ENCODE measurements around the gene MLEC. TPM values are rescaled to one million over a fixed set of nuclear protein-coding genes. Genes with fewer than 3 reads are reported as not detected.

Gene MLEC
- total RNA-seq (100 to 1,000 TPM in 1 of 7 donors, 10 to 100 TPM in 6; 60.1 to 117 (median 78.5) TPM), polyA plus RNA-seq (10 to 100 TPM in 2 of 3 donors, 1 to 10 TPM in 1; 7.7 to 22.6 (median 10.9) TPM)
- long read RNA-seq, donor 1, full-length matches to known transcripts = 38 of 65 reads
- long read RNA-seq, donor 1, partial matches to known transcripts = 27 of 65 reads
- long read RNA-seq, donor 1, other reads (novel, unspliced or antisense) = 0 of 65 reads
- long read RNA-seq, donor 2, full-length matches to known transcripts = 13 of 32 reads
- long read RNA-seq, donor 2, partial matches to known transcripts = 19 of 32 reads
- long read RNA-seq, donor 2, other reads (novel, unspliced or antisense) = 0 of 32 reads

GRCh38 chr12:120686690-120687577 is at the start of gene MLEC:
Gene MLEC (plus strand): TSS chr12:120687149. CDS start chr12:120687297, 148 bp downstream.
- H3K36me3 ChIP-seq = no peaks in the 10 kb centered on the region
- 0 to 1% (median 1%) methylated on average over 46 to 84 of the region's 84 CpGs for WGBS, 5 donors
- peak; percentile 99 for DNase-seq
- peaks cover 37 to 71% (median 64%) of the 10 kb centered on the region in 6 donors for H3K4me1 ChIP-seq
- no peaks in the 10 kb centered on the region for H3K9me3 ChIP-seq
- peak within 1 kb of the TSS; percentile 81 to 98 (median 95) for H3K4me3 ChIP-seq
- peak within 1 kb of the TSS; percentile 86 to 96 (median 93) for H3K27ac ChIP-seq
- H3K27me3 ChIP-seq (replicated peaks in 1 of 7) = no peaks in the 10 kb centered on the region
- TF ChIP-seq CTCF (IDR thresholded peaks at IDR 0.05 in 8 of 11, conservative IDR thresholded peaks at IDR 0.05 in 3 of 11) (peak in 7 of 11 experiments; percentile 27 to 62 (median 44)), POLR2A (IDR thresholded peaks at IDR 0.05) (peak in 1 of 3 donors; percentile 41), POLR2AphosphoS5 (IDR thresholded peaks at IDR 0.05) (peak; percentile 87 to 93 (median 91))
- intact Hi-C loops (cut with DNase I; ENCODE audit: low total_unique reads) = no loop called here

- TF ChIP-seq CTCF (IDR thresholded peaks at IDR 0.05 in 8 of 11, conservative IDR thresholded peaks at IDR 0.05 in 3 of 11) (peak in 6 of 11 experiments; percentile 17 to 61 (median 58)), POLR2AphosphoS5 (IDR thresholded peaks at IDR 0.05) (no peak)
- Histone ChIP-seq H3K27ac (no peak within 1 kb of the TSS), H3K9me3 (no peaks in the 10 kb centered on the region), H3K36me3 (no peaks in the 10 kb centered on the region), H3K4me1 (peaks cover 5 to 20% (median 15%) of the 10 kb centered on the region in 6 donors), H3K4me3 (peak within 1 kb of the TSS; percentile 6 to 73 (median 52)), H3K27me3 (replicated peaks in 1 of 7) (peaks cover 5 to 66% (median 46%) of the 10 kb centered on the region in 7 donors)
- 8 to 19% (median 11%) methylated on average over 21 to 56 of the region's 56 CpGs for WGBS, 5 donors
- intact Hi-C loops (cut with DNase I; ENCODE audit: low total_unique reads) = no loop called here
- peak; percentile 86 for DNase-seq
Observed at GRCh38 chr12:120639771-120640721, 46.9 kb upstream of the MLEC start, which contains the start of gene CABP1. Gene CABP1 (plus strand): TSS chr12:120640626. CDS start chr12:120640686, 60 bp downstream.

DNA sequence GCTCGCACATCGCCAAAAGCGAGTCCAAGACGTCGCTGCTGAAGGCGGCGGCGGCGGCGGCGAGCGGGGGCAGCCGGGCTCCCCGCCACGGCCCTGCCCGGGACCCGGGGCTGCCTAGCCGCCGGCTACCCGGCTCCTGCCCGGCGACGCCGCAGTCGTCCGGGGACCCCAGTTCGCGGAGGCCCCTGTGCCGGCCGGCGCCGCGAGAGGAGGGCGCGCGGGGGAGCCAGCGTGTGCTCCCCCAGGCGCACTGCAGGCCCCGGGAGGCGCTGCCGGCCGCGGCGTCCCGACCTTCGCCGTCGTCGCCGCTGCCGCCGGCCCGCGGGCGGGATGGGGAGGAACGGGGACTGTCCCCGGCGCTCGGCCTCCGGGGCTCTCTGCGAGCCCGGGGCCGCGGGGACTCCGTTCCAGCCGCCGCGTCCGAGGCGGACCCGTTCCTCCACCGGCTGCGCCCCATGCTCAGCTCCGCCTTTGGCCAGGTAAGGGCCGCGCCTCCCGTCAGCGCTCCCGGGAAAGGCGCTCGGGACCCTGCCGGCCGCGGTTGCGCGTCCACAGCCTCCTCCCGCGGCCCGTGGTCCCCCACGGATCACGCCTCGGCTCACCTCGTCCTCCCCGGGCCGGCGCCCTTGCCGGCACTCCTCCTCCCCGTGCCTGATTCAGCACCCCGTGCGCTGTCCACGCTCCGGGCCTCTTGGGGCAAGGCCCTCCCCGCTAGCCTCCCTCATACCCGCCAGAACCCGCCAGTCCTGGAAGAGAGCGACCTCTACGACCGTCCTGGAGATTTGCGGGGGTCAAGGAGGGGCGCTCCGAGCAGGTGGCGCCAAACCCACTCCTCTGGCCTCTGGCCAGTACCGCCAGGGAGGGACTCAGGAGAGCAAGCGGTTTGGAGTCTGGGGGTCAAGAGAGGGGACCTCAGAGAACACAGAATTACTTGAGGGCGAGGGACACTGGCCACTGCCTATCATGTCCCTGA is 45.8 kb upstream of the MLEC start:
- Histone ChIP-seq H3K9me3 (no peaks in the 10 kb centered on the region), H3K4me3 (peak overlapping the region in 7 of 8 donors; percentile 41 to 73 (median 52)), H3K27ac (no peak overlapping the region), H3K27me3 (replicated peaks in 1 of 7) (peaks cover 5 to 77% (median 53%) of the 10 kb centered on the region in 7 donors), H3K36me3 (no peaks in the 10 kb centered on the region), H3K4me1 (peaks cover 5 to 20% (median 15%) of the 10 kb centered on the region in 6 donors)
- intact Hi-C loops (cut with DNase I; ENCODE audit: low total_unique reads) = no loop called here
- 1 to 3% (median 1%) methylated on average over 29 to 115 of the region's 115 CpGs for WGBS, 5 donors
- TF ChIP-seq CTCF (IDR thresholded peaks at IDR 0.05 in 8 of 11, conservative IDR thresholded peaks at IDR 0.05 in 3 of 11) (peak in 1 of 11 experiments; percentile 8), POLR2AphosphoS5 (IDR thresholded peaks at IDR 0.05) (peak in 1 of 3 donors; percentile 28), POLR2A (IDR thresholded peaks at IDR 0.05) (no peak)
- DNase-seq = peak; percentile 84
